ENCODE measurements around the gene TMC4. TPM values are rescaled to one million over a fixed set of nuclear protein-coding genes. Genes with fewer than 3 reads are reported as not detected.

Gene TMC4
- total and polyA plus RNA-seq, 2 donors (not counting 1 experiment from before 2014, with no cell fraction given): 0.25 to 0.33 TPM

- peaks cover 5% of the 10 kb centered on the region for H4K20me1 ChIP-seq (ENCODE audit: control insufficient read depth, extremely low read depth, insufficient read depth, low read length)
- H3K36me3 ChIP-seq (ENCODE audit: control insufficient read depth, insufficient read depth, low read length): peaks cover 34% of the 10 kb centered on the region
- H3K9ac ChIP-seq (ENCODE audit: insufficient read depth, low read length): peak overlapping the region; percentile 20
- no peak overlapping the region for H2AFZ ChIP-seq (ENCODE audit: low read length)
- H3K4me2 ChIP-seq (ENCODE audit: extremely low read depth, insufficient read depth, low read length): peak overlapping the region; percentile 91
- peak; percentile 9 to 21 for DNase-seq (ENCODE audit: low read depth in 2 of 2)
- peak overlapping the region; percentile 70 to 92 (median 92) for H3K4me3 ChIP-seq (replicated peaks in 1 of 4; ENCODE audit: control extremely low read depth in 1 of 4, insufficient read depth in 1 of 4, low read depth in 3 of 4, low read length in 4 of 4)
- H3K4me1 ChIP-seq (ENCODE audit: control insufficient read depth, extremely low read depth, insufficient read depth, low read length): peaks cover 18% of the 10 kb centered on the region
- no peaks in the 10 kb centered on the region for H3K9me3 ChIP-seq (ENCODE audit: control insufficient read depth, insufficient read depth, low read depth, low read length)
- no peaks in the 10 kb centered on the region for H3K27me3 ChIP-seq (ENCODE audit: control insufficient read depth, insufficient read depth, low read length)
- H3K27ac ChIP-seq (ENCODE audit: insufficient read depth, low read length): peak overlapping the region; percentile 97
- H3K79me2 ChIP-seq (ENCODE audit: control insufficient read depth, insufficient read depth, low read length): peaks cover 72% of the 10 kb centered on the region
- TF ChIP-seq EZH2 (IDR thresholded peaks at IDR 0.05; ENCODE audit: low read length, missing control alignments): no peak
- TF ChIP-seq CTCF (conservative IDR thresholded peaks at IDR 0.05 in 1 of 2, IDR thresholded peaks at IDR 0.05 in 1 of 2; ENCODE audit: low read depth in 1 of 2, low read length in 2 of 2): no peak
Measured at GRCh38 chr19:54203151-54203611, 30.2 kb upstream of the TMC4 start.

GRCh38 chr19:54201980-54202379 lies 29.0 kb upstream of the TMC4 start:
- H3K27ac ChIP-seq (ENCODE audit: insufficient read depth, low read length): peak overlapping the region; percentile 97
- peaks cover 63% of the 10 kb centered on the region for H3K79me2 ChIP-seq (ENCODE audit: control insufficient read depth, insufficient read depth, low read length)
- H3K4me2 ChIP-seq (ENCODE audit: extremely low read depth, insufficient read depth, low read length): peak overlapping the region; percentile 91
- TF ChIP-seq CTCF (conservative IDR thresholded peaks at IDR 0.05 in 1 of 2, IDR thresholded peaks at IDR 0.05 in 1 of 2; ENCODE audit: low read depth in 1 of 2, low read length in 2 of 2) (no peak), EZH2 (IDR thresholded peaks at IDR 0.05; ENCODE audit: low read length, missing control alignments) (no peak)
- peaks cover 5% of the 10 kb centered on the region for H4K20me1 ChIP-seq (ENCODE audit: control insufficient read depth, extremely low read depth, insufficient read depth, low read length)
- H3K4me1 ChIP-seq (ENCODE audit: control insufficient read depth, extremely low read depth, insufficient read depth, low read length): peaks cover 14% of the 10 kb centered on the region
- peaks cover 25% of the 10 kb centered on the region for H3K36me3 ChIP-seq (ENCODE audit: control insufficient read depth, insufficient read depth, low read length)
- H3K27me3 ChIP-seq (ENCODE audit: control insufficient read depth, insufficient read depth, low read length): no peaks in the 10 kb centered on the region
- no peak overlapping the region for H2AFZ ChIP-seq (ENCODE audit: low read length)
- no peaks in the 10 kb centered on the region for H3K9me3 ChIP-seq (ENCODE audit: control insufficient read depth, insufficient read depth, low read depth, low read length)
- peak overlapping the region; percentile 70 to 92 (median 92) for H3K4me3 ChIP-seq (replicated peaks in 1 of 4; ENCODE audit: control extremely low read depth in 1 of 4, insufficient read depth in 1 of 4, low read depth in 3 of 4, low read length in 4 of 4)
- H3K9ac ChIP-seq (ENCODE audit: insufficient read depth, low read length): no peak overlapping the region
- DNase-seq (ENCODE audit: low read depth in 2 of 2): no peak

- H2AFZ ChIP-seq (ENCODE audit: low read length): no peak overlapping the region
- no peak for DNase-seq (ENCODE audit: low read depth in 2 of 2)
- peak overlapping the region; percentile 93 for H3K9ac ChIP-seq (ENCODE audit: insufficient read depth, low read length)
- H3K9me3 ChIP-seq (ENCODE audit: control insufficient read depth, insufficient read depth, low read depth, low read length): no peaks in the 10 kb centered on the region
- peaks cover 17% of the 10 kb centered on the region for H3K36me3 ChIP-seq (ENCODE audit: control insufficient read depth, insufficient read depth, low read length)
- H3K79me2 ChIP-seq (ENCODE audit: control insufficient read depth, insufficient read depth, low read length): peaks cover 55% of the 10 kb centered on the region
- peak overlapping the region; percentile 97 for H3K27ac ChIP-seq (ENCODE audit: insufficient read depth, low read length)
- H3K4me3 ChIP-seq (replicated peaks in 1 of 4; ENCODE audit: control extremely low read depth in 1 of 4, insufficient read depth in 1 of 4, low read depth in 3 of 4, low read length in 4 of 4): peak overlapping the region; percentile 70 to 92 (median 92)
- peak overlapping the region; percentile 91 for H3K4me2 ChIP-seq (ENCODE audit: extremely low read depth, insufficient read depth, low read length)
- peaks cover 5% of the 10 kb centered on the region for H4K20me1 ChIP-seq (ENCODE audit: control insufficient read depth, extremely low read depth, insufficient read depth, low read length)
- TF ChIP-seq EZH2 (IDR thresholded peaks at IDR 0.05; ENCODE audit: low read length, missing control alignments): no peak
- no peak for TF ChIP-seq CTCF (conservative IDR thresholded peaks at IDR 0.05 in 1 of 2, IDR thresholded peaks at IDR 0.05 in 1 of 2; ENCODE audit: low read depth in 1 of 2, low read length in 2 of 2)
- H3K4me1 ChIP-seq (ENCODE audit: control insufficient read depth, extremely low read depth, insufficient read depth, low read length): peaks cover 12% of the 10 kb centered on the region
- H3K27me3 ChIP-seq (ENCODE audit: control insufficient read depth, insufficient read depth, low read length): no peaks in the 10 kb centered on the region
Measured at GRCh38 chr19:54201172-54201701, 28.3 kb upstream of the TMC4 start.
